Hindlimb muscle (tissue), 1 donor: ENCODE data around the gene ITGB3BP. TPM values are rescaled to one million over a fixed set of nuclear protein-coding genes. Genes with fewer than 3 reads are reported as not detected.
A peak's percentile ranks its signal among the peaks of the same experiment; 100 is the strongest.
"Not testable (repeated sequence)": the region's sequence is repeated elsewhere in the genome, so short reads cannot be mapped to it uniquely, and the experiment has no call there.

ENCODE experiments used
- DNase-seq: peaks from one replicate; pipeline ENCODE4 v3.0.0-alpha.2; 2013
- polyA plus RNA-seq: library from polyadenylated mRNA; unstranded; fragments of 120-200 nt; gene quantifications from one replicate; pipeline ENCODE4 v1.2.1, GENCODE V29; 2013; ENCODE audit not compliant: insufficient read length

ITGB3BP gene, protein sequence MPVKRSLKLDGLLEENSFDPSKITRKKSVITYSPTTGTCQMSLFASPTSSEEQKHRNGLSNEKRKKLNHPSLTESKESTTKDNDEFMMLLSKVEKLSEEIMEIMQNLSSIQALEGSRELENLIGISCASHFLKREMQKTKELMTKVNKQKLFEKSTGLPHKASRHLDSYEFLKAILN
- 31.1 TPM for polyA plus RNA-seq

DNA sequence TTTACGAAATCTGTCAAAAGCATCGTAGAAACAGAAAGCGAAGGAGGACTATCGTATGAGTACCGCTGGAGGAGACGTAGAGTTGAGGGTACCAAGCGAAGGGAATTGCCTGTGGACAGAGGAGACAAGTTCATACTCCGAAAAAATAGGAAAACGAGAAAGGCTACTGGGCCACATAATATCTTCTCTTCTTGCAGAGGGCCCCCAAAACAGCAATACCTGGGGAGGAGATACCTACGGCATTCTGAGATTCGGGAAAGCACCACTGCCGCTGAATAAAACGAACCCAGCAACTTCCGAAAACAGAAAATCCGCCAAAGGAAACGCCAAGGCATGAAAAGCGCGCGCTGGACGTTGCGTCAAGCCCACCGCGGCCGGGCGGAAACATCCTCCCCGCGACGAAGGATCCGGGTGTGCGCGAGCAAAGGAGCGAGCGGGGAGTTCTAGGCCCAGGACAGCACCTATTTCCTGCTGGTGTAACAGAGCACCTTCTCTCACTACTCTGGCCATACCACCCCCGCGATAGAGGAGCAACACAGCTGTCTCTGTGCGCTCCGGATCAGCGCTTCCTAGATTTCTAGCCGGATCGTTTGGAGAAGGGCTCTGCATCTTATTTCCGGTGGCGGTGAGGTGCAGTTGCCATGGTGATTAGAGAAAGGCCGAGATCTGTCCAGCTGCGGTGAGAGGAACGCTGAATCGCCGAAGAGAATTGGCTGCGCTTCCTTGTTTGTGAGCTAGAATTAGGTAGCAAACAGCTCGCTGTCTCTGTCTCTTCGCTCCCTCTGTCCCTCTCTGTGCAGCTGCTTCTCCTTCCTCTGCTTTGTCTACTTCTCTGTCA, at the start of gene ITGB3BP, which contains the start of gene EFCAB7:
Gene ITGB3BP, minus strand, starts transcription at position 335 of the 838 bp plus-strand sequence. Its CDS starts 92 bp downstream, at position 243.
Gene EFCAB7, plus strand, starts transcription at position 635 of the 838 bp plus-strand sequence. CDS start 2,048 bp downstream, outside the sequence.
- peak; percentile 91 for DNase-seq

DNA sequence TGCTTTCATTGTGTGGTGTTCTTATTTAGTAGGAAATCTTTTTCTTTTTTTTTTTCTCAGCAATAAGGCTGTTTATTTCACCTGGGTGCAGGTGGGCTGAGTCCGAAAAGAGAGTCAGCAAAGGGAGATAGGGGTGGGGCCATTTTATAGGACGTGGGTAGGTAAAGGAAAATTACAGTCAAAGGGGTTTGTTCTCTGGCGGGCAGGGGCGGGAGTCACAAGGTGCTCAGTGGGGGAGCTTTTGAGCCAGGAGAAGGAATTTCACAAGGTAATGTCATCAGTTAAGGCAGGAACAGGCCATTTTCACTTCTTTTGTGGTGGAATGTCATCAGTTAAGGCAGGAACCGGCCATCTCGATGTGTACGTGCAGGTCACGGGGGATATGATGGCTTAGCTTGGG, 49.7 kb upstream of the ITGB3BP start:
- not testable (repeated sequence) for DNase-seq

DNA sequence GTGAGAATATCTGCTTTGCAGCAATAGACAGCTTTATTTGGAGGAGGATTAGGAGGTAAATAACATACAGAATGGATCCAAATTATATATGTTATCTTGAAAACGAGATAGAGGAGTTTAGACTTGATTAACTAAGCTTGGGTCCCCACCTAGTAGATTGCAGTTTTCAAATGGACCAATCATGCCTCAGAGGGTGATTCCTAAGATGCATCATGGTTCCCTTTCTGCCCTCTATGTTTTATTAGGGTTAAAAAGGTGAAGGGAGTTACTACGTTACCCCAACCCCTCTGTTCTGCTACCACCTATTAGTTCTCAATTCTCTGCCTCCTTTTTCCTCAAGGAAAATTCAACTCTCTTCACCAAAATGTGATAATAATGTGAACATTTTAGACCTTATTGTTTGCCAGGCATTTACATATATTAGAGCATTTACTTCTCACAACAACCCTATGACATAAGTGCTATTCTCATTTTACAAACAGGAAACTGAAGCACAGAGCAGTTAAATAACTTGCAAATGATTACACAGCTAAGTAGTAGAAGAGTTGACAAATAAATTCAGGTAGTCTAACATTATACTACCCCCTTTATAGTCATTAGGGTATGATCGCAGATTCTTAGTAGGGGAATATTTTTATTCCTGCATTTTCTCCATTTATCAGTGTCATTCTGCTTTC, 46.8 kb upstream of the ITGB3BP start:
- DNase-seq = no peak

DNA sequence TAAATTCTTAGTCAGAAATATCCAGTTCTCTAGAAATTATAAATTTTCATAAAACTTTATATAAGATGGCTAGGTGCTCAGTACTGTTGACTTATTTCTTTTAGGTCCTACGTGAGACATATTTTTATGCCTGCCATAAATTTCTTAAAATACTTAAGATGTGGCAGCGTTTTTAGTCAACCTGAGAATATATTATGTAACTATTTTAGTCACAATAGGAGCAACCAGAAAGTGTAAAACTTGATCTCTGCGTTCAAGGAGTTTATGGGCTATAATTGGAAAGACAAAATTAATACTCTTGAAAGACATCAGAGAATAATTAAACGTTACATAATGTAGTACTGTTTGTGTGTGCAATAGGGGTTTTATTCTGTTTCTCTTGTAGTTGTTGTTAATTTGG, 46.0 kb upstream of the ITGB3BP start:
- DNase-seq = no peak

DNA sequence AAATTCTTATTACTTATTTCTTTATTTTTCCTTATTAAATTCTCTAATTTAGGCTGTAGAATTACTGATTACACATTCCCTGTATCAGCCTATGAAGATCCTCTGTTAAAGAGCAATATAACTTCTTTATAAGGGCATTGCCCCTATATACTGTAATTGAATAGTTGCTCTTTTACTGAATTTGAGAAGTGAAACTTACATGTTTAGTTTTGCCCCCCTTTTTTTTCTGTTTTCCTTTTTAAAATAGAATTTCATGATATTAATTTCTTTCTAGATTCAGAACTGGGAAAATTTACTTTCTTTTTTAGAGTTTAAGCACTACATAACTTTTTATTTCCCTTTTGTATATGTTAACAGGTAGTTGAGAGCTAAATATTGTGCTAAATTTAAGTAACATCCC, 40.7 kb upstream of the ITGB3BP start:
- no peak for DNase-seq

DNA sequence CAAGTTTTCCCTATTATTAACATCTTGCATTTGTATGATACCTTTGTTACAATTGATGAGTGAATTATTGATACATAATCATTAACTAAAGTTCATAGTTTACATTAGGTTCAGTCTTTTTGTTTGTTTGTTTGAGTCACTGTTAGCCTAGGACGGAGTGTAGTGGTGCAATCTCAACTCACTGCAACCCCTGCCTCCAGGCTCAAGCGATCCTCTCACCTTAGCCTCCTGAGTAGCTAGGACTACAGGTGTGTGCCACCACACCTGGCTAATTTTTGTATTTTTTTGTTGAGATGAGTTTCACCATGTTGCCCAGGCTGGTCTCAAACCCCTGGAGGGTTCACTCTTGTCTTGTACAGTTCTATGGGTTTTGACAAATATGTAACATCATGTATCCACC, 36.3 kb upstream of the ITGB3BP start:
- no peak for DNase-seq

DNA sequence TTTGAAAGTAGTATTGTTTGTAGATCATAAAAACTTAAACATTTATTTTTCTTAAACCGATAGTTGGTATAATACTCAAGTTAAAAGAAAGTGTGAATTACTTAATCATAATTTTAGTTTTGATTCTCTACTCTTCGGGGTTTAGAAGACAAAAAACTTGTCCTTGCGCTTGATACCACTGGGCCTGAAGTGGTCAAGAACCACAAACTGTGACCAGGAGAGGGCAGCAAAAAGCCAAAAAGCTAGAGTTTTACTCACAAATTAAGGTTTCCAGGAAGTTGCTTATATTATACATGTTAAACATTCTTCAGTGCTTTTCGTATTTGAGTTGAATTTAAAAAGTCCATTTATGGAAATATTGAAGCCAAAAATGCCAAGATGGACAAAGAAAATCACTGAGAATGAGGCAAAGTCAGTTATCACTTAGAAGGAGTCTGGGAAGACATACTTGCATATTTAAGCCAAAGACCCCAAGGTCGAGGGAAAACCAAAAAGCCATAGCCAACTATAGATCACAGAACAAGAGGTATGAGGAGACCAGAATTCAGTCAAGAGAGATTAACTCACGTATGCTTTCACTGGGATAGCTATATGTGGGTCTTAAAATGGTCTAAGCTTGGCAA, 34.5 kb upstream of the ITGB3BP start:
- DNase-seq = no peak

DNA sequence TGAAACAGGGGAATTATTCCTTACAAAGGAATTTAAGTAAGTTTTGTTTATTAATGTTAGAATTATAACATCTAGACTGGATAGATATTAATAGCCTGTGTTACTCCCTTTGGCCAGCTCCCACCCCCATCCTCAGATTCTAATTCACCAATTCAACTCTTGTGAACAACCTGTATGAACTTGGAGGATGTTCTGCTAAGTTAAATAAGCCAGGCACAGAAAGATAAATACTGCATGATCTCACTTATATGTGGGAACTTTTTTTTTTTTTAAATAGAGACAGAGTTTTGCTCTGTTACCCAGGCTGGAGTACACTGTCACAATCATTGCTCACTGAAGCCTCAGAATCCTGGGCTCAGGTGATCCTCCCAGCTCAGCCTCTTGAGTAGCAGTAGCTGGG, 32.5 kb upstream of the ITGB3BP start:
- no peak for DNase-seq

DNA sequence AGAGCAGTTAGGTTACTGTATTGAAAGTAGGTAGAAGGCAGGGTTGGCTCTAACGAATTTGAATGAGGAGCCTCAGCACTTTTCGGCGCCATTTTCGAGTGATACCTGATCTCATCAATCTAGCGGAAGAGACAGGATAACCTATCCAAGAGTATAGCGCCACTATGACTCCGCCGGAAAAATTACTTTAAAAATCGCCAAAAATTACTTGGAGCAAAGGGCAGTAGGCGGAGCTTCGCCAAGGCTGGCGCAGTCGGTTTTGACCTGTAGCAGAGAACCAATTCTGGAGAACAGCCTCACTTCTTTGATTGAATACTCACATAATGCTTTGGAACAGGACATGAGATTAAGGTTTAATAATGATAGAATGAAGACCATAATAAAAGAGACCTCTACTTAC, 25.9 kb upstream of the ITGB3BP start:
- no peak for DNase-seq

DNA sequence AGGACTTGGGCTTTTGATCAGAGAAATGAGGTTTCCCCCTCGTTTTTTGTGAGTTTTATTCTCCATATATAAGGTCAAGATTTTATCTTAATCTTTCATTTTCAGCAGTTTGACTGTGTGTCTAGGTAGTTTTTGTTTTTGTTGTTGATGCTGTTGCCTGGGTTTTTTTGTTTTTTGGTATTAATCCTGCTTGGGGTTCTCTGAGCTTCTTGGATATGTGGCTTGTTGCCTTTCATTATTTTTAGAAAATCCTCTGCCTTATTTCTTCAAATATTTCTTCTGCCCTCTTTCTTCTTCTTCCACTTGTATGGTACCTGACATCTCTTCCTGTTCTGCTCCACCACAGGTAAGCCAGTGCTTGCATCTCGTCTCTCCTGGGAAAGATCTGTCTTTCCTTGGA, 25.3 kb upstream of the ITGB3BP start:
- no peak for DNase-seq

DNA sequence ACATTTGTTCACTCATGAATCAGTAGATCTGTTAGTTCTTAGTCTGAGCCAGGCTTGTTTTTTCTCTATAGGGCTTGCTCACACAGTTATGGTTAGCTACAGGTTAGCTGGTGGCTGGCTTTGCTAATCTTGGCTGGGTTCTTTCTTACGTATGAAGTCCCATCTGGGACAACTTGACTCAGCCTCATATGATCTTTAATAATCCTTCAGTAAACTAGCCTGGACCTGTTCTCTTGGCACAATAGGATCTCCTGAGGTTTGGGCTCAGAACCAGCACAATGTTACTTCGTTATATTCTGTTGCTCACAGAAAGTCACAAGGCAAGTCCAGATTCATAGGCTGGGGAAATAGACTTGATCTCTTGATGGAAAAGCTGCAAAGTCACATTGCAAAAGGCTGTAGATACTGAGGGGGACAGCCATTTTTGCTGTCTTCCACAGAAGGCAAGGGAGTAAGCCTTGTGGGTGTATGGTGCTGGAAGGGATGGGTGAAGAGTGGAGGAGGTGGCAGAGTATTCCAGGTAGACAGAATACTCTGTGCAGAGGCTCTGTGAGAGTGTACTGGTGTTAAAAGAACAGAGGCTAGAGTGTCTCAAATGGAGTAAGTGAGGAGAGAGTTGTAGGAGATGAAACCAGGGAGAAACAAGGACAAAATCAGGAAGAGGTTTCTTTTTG, 24.7 kb upstream of the ITGB3BP start:
- no peak for DNase-seq

DNA sequence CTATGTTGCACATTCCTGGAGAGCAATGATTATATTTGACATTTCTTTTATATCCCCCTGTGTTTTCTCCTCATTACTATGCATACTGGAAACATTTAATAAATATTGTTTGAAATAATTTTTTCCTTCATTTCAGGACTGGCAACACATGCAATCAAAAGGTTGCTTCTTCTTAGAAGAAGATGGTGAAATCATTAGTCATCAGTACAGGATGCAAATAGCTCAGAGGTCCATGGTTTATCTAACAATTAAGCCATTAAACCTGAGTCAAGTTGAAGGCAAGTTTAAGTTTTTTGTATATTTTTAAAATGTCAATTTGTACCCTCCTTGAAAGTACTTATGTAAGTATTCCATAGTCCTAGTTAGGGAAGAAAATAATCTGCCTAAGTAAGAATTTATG, 22.8 kb upstream of the ITGB3BP start:
- DNase-seq = no peak

DNA sequence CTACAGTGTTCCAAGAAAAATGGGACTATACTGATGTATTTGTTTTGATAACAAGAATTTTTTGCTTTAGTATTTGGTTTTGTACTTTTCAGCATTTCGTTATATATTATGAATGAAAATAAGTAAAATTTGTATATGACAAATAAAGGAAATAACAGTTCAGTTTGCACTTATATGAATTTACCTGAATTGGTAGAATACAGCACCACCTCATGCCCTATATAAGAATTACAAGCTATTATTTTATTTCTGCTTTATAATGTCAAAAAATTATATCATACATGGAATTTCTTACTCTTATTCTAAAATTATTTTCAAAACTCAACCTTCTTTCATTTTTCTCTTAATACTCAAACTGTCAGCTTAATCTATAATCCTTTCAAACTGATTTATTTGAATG, 14.9 kb upstream of the ITGB3BP start:
- DNase-seq = no peak

DNA sequence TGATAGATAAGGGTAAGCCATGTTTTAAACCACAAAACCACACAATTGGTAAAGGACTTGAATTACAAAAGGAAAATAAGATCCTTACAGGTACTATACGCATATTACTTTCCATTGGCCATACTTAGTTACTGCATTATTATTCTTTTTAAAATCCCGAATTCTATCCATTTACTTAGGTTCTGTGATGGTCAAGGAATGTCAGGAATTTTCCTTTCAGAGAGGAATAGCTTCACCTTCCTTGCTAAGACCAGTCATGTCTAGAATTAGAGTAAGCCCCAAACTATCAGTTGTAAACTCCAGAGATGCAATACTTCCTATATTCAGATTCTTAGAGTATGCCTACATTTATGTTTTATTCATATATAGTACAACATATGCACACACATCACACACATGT, 14.0 kb upstream of the ITGB3BP start:
- DNase-seq = no peak

DNA sequence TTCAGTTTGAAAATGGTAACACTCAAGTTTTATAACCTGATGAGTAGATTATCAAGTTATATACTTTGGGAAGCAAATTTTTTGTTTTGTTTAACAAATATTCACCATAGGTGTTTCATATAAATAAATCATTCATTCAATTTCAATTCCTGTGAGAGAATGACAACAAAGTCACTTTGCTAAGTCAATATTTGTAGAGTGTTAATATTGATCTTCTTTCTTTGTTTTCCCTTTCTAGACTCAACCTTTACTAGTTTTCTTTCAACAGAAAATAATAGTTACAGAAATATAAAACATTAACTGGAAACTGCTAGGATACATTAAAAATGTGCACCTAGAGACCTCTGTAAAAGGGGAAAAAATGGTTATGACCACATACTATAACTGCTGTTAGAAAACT, 11.4 kb upstream of the ITGB3BP start:
- DNase-seq = no peak

DNA sequence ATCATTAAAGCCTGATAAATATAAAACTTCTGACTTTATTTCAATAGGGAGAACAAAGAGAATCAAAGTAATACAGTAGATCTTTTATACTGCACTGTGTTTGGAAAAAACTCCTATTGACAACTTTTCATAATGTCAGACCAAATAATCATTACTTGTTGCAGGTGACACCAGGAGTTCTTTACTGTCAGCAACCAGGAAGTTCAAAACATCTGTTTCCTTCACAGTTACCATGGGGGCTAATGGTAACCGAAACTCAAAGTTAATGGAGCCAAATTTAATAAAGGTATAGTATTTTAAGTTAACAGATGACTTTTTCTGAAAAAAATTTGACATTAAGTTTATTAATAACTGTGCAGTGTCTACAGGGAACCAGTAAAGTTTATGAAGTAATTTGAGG, 10.9 kb upstream of the ITGB3BP start:
- DNase-seq = no peak

DNA sequence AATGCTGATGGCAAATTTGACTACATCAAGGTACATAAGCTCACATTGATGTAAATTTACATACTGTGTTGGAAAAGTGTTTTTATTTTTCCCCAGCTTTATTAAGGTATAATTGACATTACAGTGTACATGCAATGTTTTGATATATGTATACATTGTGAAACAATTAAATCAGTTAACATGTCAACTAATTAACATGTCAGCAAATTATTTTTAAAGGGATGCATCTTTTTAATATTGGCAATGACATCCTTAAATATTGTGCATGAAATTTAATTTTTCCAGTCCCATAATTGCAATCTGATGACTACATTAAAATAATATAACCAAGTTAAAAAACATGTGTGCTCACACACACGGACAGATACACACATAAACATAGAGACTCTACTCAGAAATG, 9.7 kb upstream of the ITGB3BP start:
- no peak for DNase-seq

DNA sequence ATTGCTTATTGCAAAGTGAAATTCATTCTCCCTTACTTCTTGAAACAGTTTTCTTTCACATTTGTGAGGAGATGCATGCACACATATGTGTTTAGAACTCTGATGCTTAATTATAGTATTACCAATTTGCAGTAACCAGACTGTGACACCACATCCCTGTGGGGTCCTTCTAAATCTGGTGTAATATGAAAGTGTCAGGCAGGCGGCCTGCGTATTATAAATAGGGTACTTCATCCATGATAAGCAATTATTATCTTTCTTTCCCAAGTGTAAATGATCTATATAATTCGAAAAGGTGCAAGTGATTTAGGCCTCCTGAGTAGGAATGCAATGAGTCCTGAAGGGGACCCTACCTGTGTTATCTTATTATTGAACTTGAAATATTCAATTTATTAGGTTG, 1.2 kb upstream of the ITGB3BP start:
- DNase-seq = no peak

DNA sequence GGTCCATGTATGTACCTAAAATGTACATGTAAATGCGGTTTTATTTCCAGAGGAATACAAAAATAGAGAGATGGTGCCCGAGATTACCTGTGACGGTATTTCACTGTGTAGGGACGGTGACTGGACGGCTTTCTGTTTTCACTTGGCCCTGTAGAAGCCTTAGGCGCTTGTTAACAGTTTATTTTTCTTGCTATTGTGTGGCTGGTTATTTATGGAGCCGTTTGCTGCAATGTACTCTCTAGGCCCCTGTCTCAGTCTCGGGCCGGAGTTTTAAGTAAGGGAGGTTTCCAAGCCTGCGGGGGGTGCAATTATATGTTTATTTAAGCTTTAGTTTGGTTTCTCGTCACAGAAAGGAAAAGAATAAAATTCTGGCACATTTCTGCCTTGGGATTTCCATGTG, 713 bp upstream of the ITGB3BP start:
- DNase-seq = no peak

DNA sequence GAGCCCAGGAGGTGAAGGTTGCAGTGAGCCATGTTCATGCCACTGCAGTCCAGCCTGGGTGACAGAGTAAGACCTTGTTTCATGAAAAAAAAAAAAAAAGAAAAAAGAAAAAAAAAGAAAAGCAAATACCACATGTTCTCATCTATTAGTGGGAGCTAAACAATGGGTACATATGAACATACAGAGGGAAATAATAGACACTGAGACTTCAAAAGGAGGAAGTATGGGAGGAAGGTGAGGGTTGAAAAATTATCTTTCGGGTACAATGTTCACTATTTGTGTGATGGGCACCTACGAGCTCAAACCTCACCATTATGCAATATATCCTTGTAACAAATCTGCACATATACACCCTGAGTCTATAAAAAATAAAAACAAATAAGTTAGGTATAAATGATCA, 6.4 kb downstream of the ITGB3BP start:
- no peak for DNase-seq

DNA sequence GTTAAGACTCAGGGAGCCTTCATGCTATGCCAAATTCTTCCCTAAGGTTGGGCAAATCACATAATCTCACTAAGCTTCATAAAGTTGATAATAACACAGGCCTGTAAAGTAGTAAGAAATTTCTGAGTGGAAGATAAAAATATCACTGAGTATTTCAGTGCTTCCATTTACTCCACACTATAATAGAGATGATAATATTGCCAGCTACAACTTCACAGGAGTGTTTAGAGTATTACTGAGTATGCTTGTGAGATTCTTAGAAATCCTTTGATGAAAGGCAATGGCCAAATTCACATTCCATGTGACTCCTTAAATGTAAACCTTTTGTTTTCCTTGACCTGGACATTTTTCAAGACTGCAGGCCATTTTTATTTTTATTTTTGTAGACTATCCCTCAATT, 10.4 kb downstream of the ITGB3BP start:
- DNase-seq = no peak

DNA sequence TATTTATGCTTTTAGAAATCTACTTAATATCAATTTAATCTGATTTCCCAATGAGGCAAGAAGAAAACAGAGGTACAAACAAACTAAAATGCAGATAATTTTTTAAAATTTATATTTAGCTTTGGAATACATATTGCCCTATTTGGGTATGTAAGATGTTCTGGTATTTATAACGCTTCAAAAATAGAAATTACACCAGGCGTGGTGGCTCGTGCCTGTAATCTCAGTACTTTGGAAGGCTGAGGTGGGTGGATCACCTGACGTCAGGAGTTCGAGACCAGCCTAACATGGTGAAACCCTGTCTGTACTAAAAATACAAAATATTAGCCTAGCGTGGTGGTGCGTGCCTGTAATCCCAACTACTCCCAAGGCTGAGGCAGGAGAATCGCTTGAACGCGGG, 13.3 kb downstream of the ITGB3BP start:
- no peak for DNase-seq

DNA sequence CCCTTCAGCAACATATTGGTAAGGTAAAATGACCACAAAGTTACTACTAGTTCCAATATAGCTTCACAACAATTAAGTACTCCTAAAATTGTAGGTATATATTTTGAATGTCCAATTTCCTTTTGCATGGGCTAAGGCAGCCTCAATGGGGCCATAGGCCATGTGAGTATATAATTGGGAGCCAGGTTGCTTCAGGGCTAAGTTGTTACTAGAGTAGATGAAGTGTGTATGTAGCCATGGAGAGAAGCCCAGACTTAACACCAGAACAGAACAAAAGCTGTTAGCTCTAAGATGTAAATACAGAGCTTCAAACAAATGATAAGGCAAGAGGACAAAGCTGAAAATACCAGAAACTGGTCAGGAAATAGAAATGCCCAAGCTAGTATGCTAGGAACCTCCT, 16.2 kb downstream of the ITGB3BP start:
- no peak for DNase-seq
